MCF 10A (cell line): ENCODE data around the gene IFI6. TPM values are rescaled to one million over a fixed set of nuclear protein-coding genes. Genes with fewer than 3 reads are reported as not detected.

ENCODE experiments used
- BruUV-seq: library from RNA; stranded (reverse); fragments of 400-500 nt; replicated peaks from 2 replicates; lab custom pipeline; 2021; lab: Mats Ljungman, UMichigan
- CTCF ChIA-PET: fragments of 300-600 bp; sonication (Branson Sonifier 250); formaldehyde crosslinking; extraction: SDS; loops from one replicate; lab custom pipeline; 2021; ENCODE audit warnings: antibody characterized with exemption, inconsistent platforms; lab: Yijun Ruan, JAX
- POLR2A ChIA-PET: fragments of 300-600, 350-650 bp; sonication (Branson Sonifier 250); formaldehyde crosslinking; extraction: SDS; loops from one replicate; lab custom pipeline; 2020; ENCODE audit warnings: antibody characterized with exemption, inconsistent platforms; lab: Yijun Ruan, JAX
- DNase-seq: peaks from one replicate; pipeline ENCODE4 v3.0.0-alpha.2; 2018; ENCODE audit not compliant: unreplicated experiment
- H3K27ac Mint-ChIP-seq: one replicate; pipeline ENCODE4 v1.8.0; 2022; ENCODE audit warnings: mild to moderate bottlenecking, low read depth, mixed read lengths; ENCODE audit not compliant: unreplicated experiment
- H3K27me3 Mint-ChIP-seq: one replicate; pipeline ENCODE4 v1.8.0; 2022; ENCODE audit warnings: mixed read lengths; ENCODE audit not compliant: insufficient read depth, unreplicated experiment
- H3K36me3 Mint-ChIP-seq: one replicate; pipeline ENCODE4 v1.8.0; 2022; ENCODE audit warnings: mild to moderate bottlenecking, moderate library complexity, mixed read lengths; ENCODE audit not compliant: insufficient read depth, unreplicated experiment
- H3K4me1 Mint-ChIP-seq: one replicate; pipeline ENCODE4 v1.8.0; 2022; ENCODE audit warnings: mixed read lengths; ENCODE audit not compliant: insufficient read depth, unreplicated experiment
- H3K4me3 Mint-ChIP-seq: one replicate; pipeline ENCODE4 v1.8.0; 2022; ENCODE audit warnings: mild to moderate bottlenecking, moderate library complexity, mixed read lengths; ENCODE audit not compliant: unreplicated experiment
- H3K9me3 Mint-ChIP-seq: one replicate; pipeline ENCODE4 v1.8.0; 2022; ENCODE audit warnings: mixed read lengths; ENCODE audit not compliant: unreplicated experiment
- CTCF ChIP-seq: fragments of 200-600 bp; IDR thresholded peaks from one replicate; pipeline ENCODE4 v1.8.0; 2022; ENCODE audit warnings: antibody characterized with exemption, mild to moderate bottlenecking; ENCODE audit not compliant: unreplicated experiment
- intact Hi-C: fragments of 100-400 bp; cut with micrococcal nuclease; formaldehyde crosslinking; loops from 2 replicates; pipeline ENCODE4 v1.14.1; 2022
- total RNA-seq: library from RNA; stranded (reverse); gene quantifications from 2 replicates; pipeline ENCODE4 v1.2.3, GENCODE V29; 2022

IFI6 gene
- total RNA-seq, 1 experiment from 2014 or later = 5.8 TPM

GRCh38 chr1:27659497-27660299, 12.3 kb downstream of the IFI6 start:
- CTCF ChIA-PET = interaction anchor here (0.5 to 3.8 kb wide), 8 partner anchors 10 to 363 kb away, joined by 3 to 160 read pairs (median 4); no protein-coding TSS in a partner anchor
- H3K4me1 Mint-ChIP-seq = peaks cover 45% of the 10 kb centered on the region
- H3K9me3 Mint-ChIP-seq = no peaks in the 10 kb centered on the region
- H3K27me3 Mint-ChIP-seq = no peaks in the 10 kb centered on the region
- intact Hi-C loops = loop anchor here (5.0 kb wide), 2 partner anchors 102 to 362 kb away; no protein-coding TSS in a partner anchor
- BruUV-seq = no TSS peak
- TF ChIP-seq CTCF = no peak
- peak; percentile 78 for DNase-seq
- H3K4me3 Mint-ChIP-seq = peak overlapping the region; percentile 73
- H3K36me3 Mint-ChIP-seq = no peaks in the 10 kb centered on the region
- peak overlapping the region; percentile 89 for H3K27ac Mint-ChIP-seq
- POLR2A ChIA-PET = interaction anchor here (0.8 to 1.7 kb wide), 3 partner anchors 10 to 170 kb away, joined by 3 to 13 read pairs (median 4); partner anchors contain the start of gene WASF2

GRCh38 chr1:27658951-27659496, 13.0 kb downstream of the IFI6 start:
- peak; percentile 86 for DNase-seq
- no peaks in the 10 kb centered on the region for H3K36me3 Mint-ChIP-seq
- no peaks in the 10 kb centered on the region for H3K27me3 Mint-ChIP-seq
- H3K27ac Mint-ChIP-seq = peak overlapping the region; percentile 89
- BruUV-seq = TSS peak; percentile 95
- CTCF ChIA-PET = interaction anchor here (0.6 to 1.3 kb wide), 7 partner anchors 10 to 546 kb away, joined by 3 to 11 read pairs (median 3); no protein-coding TSS in a partner anchor
- H3K4me1 Mint-ChIP-seq = peaks cover 45% of the 10 kb centered on the region
- no peaks in the 10 kb centered on the region for H3K9me3 Mint-ChIP-seq
- POLR2A ChIA-PET = interaction anchor here (0.7 to 1.7 kb wide), 5 partner anchors 10 to 169 kb away, joined by 3 to 13 read pairs (median 4); partner anchors contain the start of gene WASF2
- peak overlapping the region; percentile 73 for H3K4me3 Mint-ChIP-seq
- no peak for TF ChIP-seq CTCF
- intact Hi-C loops = no loop called here

GRCh38 chr1:27656157-27656893, 15.7 kb downstream of the IFI6 start:
- CTCF ChIA-PET = interaction anchor here (0.9 to 2.7 kb wide), 7 partner anchors 12 to 52 kb away, joined by 3 to 13 read pairs (median 6); no protein-coding TSS in a partner anchor
- POLR2A ChIA-PET = interaction anchor here (0.6 to 0.9 kb wide), 3 partner anchors 16 to 220 kb away, joined by 3 to 6 read pairs (median 3); partner anchors contain the start of gene IFI6

More at GRCh38 chr1:27656157-27656893, 15.7 kb downstream of the IFI6 start:
- Mint-ChIP-seq H3K4me3 (no peak overlapping the region), H3K27ac (no peak overlapping the region), H3K36me3 (no peaks in the 10 kb centered on the region), H3K4me1 (peaks cover 38% of the 10 kb centered on the region), H3K9me3 (no peaks in the 10 kb centered on the region), H3K27me3 (no peaks in the 10 kb centered on the region)
- DNase-seq = peak; percentile 64
- TF ChIP-seq CTCF = no peak
- no TSS peak for BruUV-seq
- intact Hi-C loops = no loop called here
